Uterus (tissue), 4 donors: ENCODE measurements around the gene MMP2. TPM values are rescaled to one million over a fixed set of nuclear protein-coding genes. Genes with fewer than 3 reads are reported as not detected.

Source experiments
- DNase-seq, 2 donors: peaks; one replicate each; pipeline ENCODE4 v3.0.0-alpha.2; 2019 to 2020
- H3K27ac ChIP-seq, 2 donors: fragments of 200-600 bp; sonication (generic); 1 replicate in 1 of 2; 2 replicates in 1 of 2; pipeline ENCODE4 v1.5.1; 2016 to 2018
- H3K27me3 ChIP-seq, 2 donors: fragments of 200-600 bp; sonication (generic); one replicate each; pipeline ENCODE4 v1.5.1; 2018 to 2019; ENCODE audit warnings: control low read depth in 1 of 2
- H3K36me3 ChIP-seq, 2 donors: fragments of 200-600 bp; sonication (generic); one replicate each; pipeline ENCODE4 v1.5.1; 2019; ENCODE audit warnings: control low read depth in 1 of 2
- H3K4me1 ChIP-seq, 2 donors: fragments of 200-600 bp; sonication (generic); one replicate each; pipeline ENCODE4 v1.5.1; 2018 to 2019; ENCODE audit warnings: control low read depth in 1 of 2
- H3K4me3 ChIP-seq, 2 donors: fragments of 200-600 bp; sonication (generic); 1 replicate in 1 of 2; 2 replicates in 1 of 2; pipeline ENCODE4 v1.5.1; 2018 to 2019; ENCODE audit warnings: mild to moderate bottlenecking in 1 of 2
- H3K9me3 ChIP-seq, 2 donors: fragments of 200-600 bp; sonication (generic); one replicate each; pipeline ENCODE4 v1.5.1; 2019; ENCODE audit warnings: control low read depth in 1 of 2
- CTCF ChIP-seq, 4 experiments: fragments of 200-600 bp in 2 of 4; fragments of 450-650 bp in 2 of 4; sonication (generic) in 2 of 4; IDR thresholded peaks; one replicate each; pipeline ENCODE4 v1.5.1; 2016 to 2019; ENCODE audit warnings: antibody characterized with exemption in 4 of 4, mild to moderate bottlenecking in 2 of 4, moderate library complexity in 1 of 4
- POLR2A ChIP-seq, 2 donors: fragments of 450-650 bp; IDR thresholded peaks; one replicate each; pipeline ENCODE4 v1.6.1; 2016; ENCODE audit warnings: antibody characterized with exemption in 2 of 2, mild to moderate bottlenecking in 1 of 2, moderate library complexity in 1 of 2
- intact Hi-C: fragments of 100-400 bp; cut with DNase I; formaldehyde crosslinking; loops from one replicate; pipeline ENCODE4 v1.15.1; 2023; ENCODE audit warnings: low total_unique reads
- total RNA-seq, 4 donors: library from RNA; depleted of rRNA in 3 of 4; stranded (reverse); fragments of >200 nt in 3 of 4; gene quantifications; one replicate each; pipeline versions ENCODE4 v1.1.0 to v1.2.4, GENCODE V29; 2014 to 2023
- donor health status: DM: yes; HTN: yes; CAD: no.

MMP2 gene
- total RNA-seq, 4 donors from 2014 or later: 130 to 578 (median 324) TPM

DNA sequence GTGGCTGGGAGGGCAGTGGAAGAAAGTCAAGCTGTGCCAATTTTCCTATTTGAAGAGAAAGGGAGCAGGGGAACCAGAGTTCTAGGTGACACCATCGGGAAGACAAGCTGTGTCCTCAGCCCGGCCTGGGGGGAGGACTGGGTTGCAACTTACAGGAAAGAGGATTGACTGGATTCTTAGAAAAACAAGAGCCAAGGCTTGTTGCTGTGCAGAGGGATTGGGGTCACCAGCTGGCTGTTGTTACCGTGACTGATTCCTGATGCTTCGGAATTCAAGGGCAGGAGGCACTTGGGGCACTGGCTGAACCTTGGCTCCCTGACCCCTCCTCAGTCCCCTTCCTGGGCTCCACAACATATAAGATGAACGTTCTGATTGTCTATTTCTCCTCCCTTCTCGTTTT, 16.8 kb upstream of the MMP2 start:
- intact Hi-C loops: loop anchor here (2.0 to 10.0 kb wide), 2 partner anchors 81 to 243 kb away; no protein-coding TSS in a partner anchor
- Histone ChIP-seq H3K4me1 (no peaks in the 10 kb centered on the region), H3K9me3 (no peaks in the 10 kb centered on the region), H3K36me3 (no peaks in the 10 kb centered on the region), H3K4me3 (no peak overlapping the region), H3K27ac (no peak overlapping the region), H3K27me3 (no peaks in the 10 kb centered on the region)
- DNase-seq: no peak
- TF ChIP-seq CTCF (IDR thresholded peaks at IDR 0.05): no peak
- TF ChIP-seq POLR2A (IDR thresholded peaks at IDR 0.05): no peak

- Histone ChIP-seq H3K27me3 (no peaks in the 10 kb centered on the region), H3K27ac (no peak overlapping the region), H3K36me3 (no peaks in the 10 kb centered on the region), H3K4me1 (no peaks in the 10 kb centered on the region), H3K9me3 (no peaks in the 10 kb centered on the region), H3K4me3 (no peak overlapping the region)
- TF ChIP-seq CTCF (IDR thresholded peaks at IDR 0.05) (no peak), POLR2A (IDR thresholded peaks at IDR 0.05) (no peak)
- intact Hi-C loops: loop anchor here (10.0 kb wide), 1 partner anchor 240 kb away; no protein-coding TSS in a partner anchor
- DNase-seq: no peak
Measured at GRCh38 chr16:55464375-55464774, 14.6 kb upstream of the MMP2 start.

DNA sequence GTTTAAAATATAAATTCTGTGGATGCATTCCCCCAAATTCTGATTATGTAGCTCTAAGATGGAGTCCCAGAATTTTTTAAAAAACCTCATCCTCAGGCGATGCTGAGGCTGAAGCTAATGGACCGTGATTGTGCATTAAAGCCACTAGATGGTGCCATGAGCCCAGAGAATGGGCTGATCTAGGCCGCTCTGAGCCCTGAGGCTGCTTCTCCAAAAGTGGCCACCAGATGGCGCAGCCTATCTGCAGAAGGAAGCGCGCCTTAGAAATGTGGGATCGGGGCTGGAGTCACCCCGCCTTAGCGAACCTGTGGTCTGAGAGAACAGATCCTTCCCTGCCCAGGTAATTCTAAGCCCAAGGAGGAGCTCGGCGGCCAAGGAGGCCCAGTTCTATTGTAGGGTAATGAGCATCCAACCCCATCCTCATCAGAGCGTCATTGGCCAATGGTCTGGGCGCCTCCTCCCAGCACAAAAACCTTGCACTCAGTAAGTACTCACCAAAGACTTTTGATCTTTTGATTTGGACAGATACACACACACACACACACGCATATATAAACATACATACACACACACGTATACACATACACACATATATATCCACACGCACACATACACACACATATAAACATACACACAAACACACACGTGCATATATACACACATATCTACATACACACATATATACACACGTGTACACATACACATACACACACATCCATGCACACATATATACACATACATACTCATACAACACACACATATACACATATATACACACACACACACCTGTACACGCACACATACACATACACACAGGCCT, 13.7 kb upstream of the MMP2 start:
- Histone ChIP-seq H3K4me1 (no peaks in the 10 kb centered on the region), H3K4me3 (no peak overlapping the region), H3K27ac (no peak overlapping the region), H3K36me3 (no peaks in the 10 kb centered on the region), H3K9me3 (no peaks in the 10 kb centered on the region), H3K27me3 (no peaks in the 10 kb centered on the region)
- peak; percentile 90 to 91 for DNase-seq
- intact Hi-C loops: loop anchor here (10.0 kb wide), 1 partner anchor 240 kb away; no protein-coding TSS in a partner anchor
- TF ChIP-seq CTCF (IDR thresholded peaks at IDR 0.05) (peak; percentile 99 to 100 (median 100)), POLR2A (IDR thresholded peaks at IDR 0.05) (peak in 1 of 2 donors; percentile 37)

- H3K27me3 ChIP-seq: no peaks in the 10 kb centered on the region
- H3K4me3 ChIP-seq: no peak overlapping the region
- no peak overlapping the region for H3K27ac ChIP-seq
- H3K4me1 ChIP-seq: no peaks in the 10 kb centered on the region
- intact Hi-C loops: loop anchor here (10.0 kb wide), 1 partner anchor 239 kb away; no protein-coding TSS in a partner anchor
- no peaks in the 10 kb centered on the region for H3K9me3 ChIP-seq
- TF ChIP-seq CTCF (IDR thresholded peaks at IDR 0.05) (no peak), POLR2A (IDR thresholded peaks at IDR 0.05) (no peak)
- H3K36me3 ChIP-seq: no peaks in the 10 kb centered on the region
- no peak for DNase-seq
Measured at GRCh38 chr16:55466209-55466608, 12.8 kb upstream of the MMP2 start.

- no peak for DNase-seq
- intact Hi-C loops: loop anchor here (10.0 kb wide), 1 partner anchor 237 kb away; no protein-coding TSS in a partner anchor
- Histone ChIP-seq H3K4me1 (no peaks in the 10 kb centered on the region), H3K27ac (no peak overlapping the region), H3K4me3 (no peak overlapping the region), H3K36me3 (no peaks in the 10 kb centered on the region), H3K9me3 (no peaks in the 10 kb centered on the region), H3K27me3 (no peaks in the 10 kb centered on the region)
- no peak for TF ChIP-seq POLR2A (IDR thresholded peaks at IDR 0.05)
- TF ChIP-seq CTCF (IDR thresholded peaks at IDR 0.05): no peak
Measured at GRCh38 chr16:55467898-55468297, 11.1 kb upstream of the MMP2 start.
